Smooth muscle cell (in vitro differentiated cells): ENCODE results near the gene ATP5PF. TPM values are rescaled to one million over a fixed set of nuclear protein-coding genes. Genes with fewer than 3 reads are reported as not detected.

ENCODE experiments used
- DNase-seq: peaks from one replicate; lab custom pipeline; 2025; ENCODE audit not compliant: unreplicated experiment; lab: John Stamatoyannopoulos, UW
- H2AFZ ChIP-seq: fragments of 200-600 bp; sonication (generic); 2 replicates; pipeline ENCODE4 v1.6.0; 2016; ENCODE audit warnings: antibody characterized with exemption, low read depth, mild to moderate bottlenecking
- H3F3A ChIP-seq: fragments of 200-600 bp; sonication (generic); 2 replicates; pipeline ENCODE4 v1.6.0; 2017; ENCODE audit warnings: antibody characterized with exemption, low read depth
- H3K27ac ChIP-seq: fragments of 200-600 bp; sonication (generic); 2 replicates; pipeline ENCODE4 v1.5.1; 2016; ENCODE audit warnings: low read depth, mild to moderate bottlenecking
- H3K27me3 ChIP-seq: fragments of 200-600 bp; sonication (generic); 2 replicates; pipeline ENCODE4 v1.6.1; 2016; ENCODE audit warnings: low read depth, mild to moderate bottlenecking
- H3K36me3 ChIP-seq: fragments of 200-600 bp; sonication (generic); 2 replicates; pipeline ENCODE4 v1.5.1; 2016; ENCODE audit warnings: low read depth
- H3K4me1 ChIP-seq: fragments of 200-600 bp; sonication (generic); 2 replicates; pipeline ENCODE4 v1.5.1; 2016; ENCODE audit warnings: low read depth
- H3K4me2 ChIP-seq: fragments of 200-600 bp; sonication (generic); 2 replicates; pipeline ENCODE4 v1.6.0; 2016; ENCODE audit warnings: mild to moderate bottlenecking
- H3K4me3 ChIP-seq: fragments of 200-600 bp; sonication (generic); 2 replicates; pipeline ENCODE4 v1.5.1; 2016; ENCODE audit warnings: mild to moderate bottlenecking
- H3K79me2 ChIP-seq: fragments of 200-600 bp; sonication (generic); 2 replicates; pipeline ENCODE4 v1.6.0; 2016; ENCODE audit warnings: low read depth, mild to moderate bottlenecking
- H3K9ac ChIP-seq: fragments of 200-600 bp; sonication (generic); 2 replicates; pipeline ENCODE4 v1.6.0; 2016; ENCODE audit warnings: low read depth
- H3K9me3 ChIP-seq: fragments of 200-600 bp; sonication (generic); replicated peaks from 2 replicates; pipeline ENCODE4 v1.5.1; 2016; ENCODE audit warnings: low read depth
- H4K20me1 ChIP-seq: fragments of 200-600 bp; sonication (generic); 2 replicates; pipeline ENCODE4 v1.6.0; 2016; ENCODE audit warnings: low read depth
- CTCF ChIP-seq: fragments of 200-600 bp; sonication (generic); IDR thresholded peaks from 2 replicates; pipeline ENCODE4 v1.5.1; 2017; ENCODE audit warnings: borderline replicate concordance, mild to moderate bottlenecking, antibody characterized with exemption; ENCODE audit not compliant: insufficient read depth, poor library complexity, severe bottlenecking
- WGBS: methylation state at CpG from one replicate; pipeline ENCODE4 v1.1.7; 2016; ENCODE audit warnings: low lambda C conversion rate; 5-methylcytosine and 5-hydroxymethylcytosine counted together
- polyA plus RNA-seq: library from polyadenylated mRNA; unstranded; fragments of >200 nt; fragmentation: Nextera tagmentation; extraction: Ambion mirVana; gene quantifications from 2 replicates; pipeline ENCODE4 v1.2.1, GENCODE V29; 2016
- total RNA-seq: library from RNA; depleted of rRNA; stranded (reverse); fragments of >200 nt; gene quantifications from 2 replicates; pipeline ENCODE4 v1.2.3, GENCODE V29; 2014

The ATP5PF gene
- total and polyA plus RNA-seq, 2 experiments from 2014 or later = 127 to 304 TPM

GRCh38 chr21:25772686-25773085 is 38.0 kb upstream of the ATP5PF start:
- Histone ChIP-seq H3K4me1 (peaks cover 3% of the 10 kb centered on the region), H4K20me1 (no peaks in the 10 kb centered on the region), H3K27ac (no peak overlapping the region), H3K4me3 (no peak overlapping the region), H3K4me2 (no peak overlapping the region), H2AFZ (no peak overlapping the region), H3K36me3 (no peaks in the 10 kb centered on the region), H3F3A (no peaks in the 10 kb centered on the region), H3K9me3 (no peaks in the 10 kb centered on the region), H3K27me3 (no peaks in the 10 kb centered on the region), H3K9ac (no peak overlapping the region), H3K79me2 (no peaks in the 10 kb centered on the region)
- no peak for DNase-seq
- 82% methylated on average over 2 of the region's 2 CpGs for WGBS
- no peak for TF ChIP-seq CTCF

- no peak for TF ChIP-seq CTCF
- WGBS = 86% methylated on average over 3 of the region's 3 CpGs
- no peaks in the 10 kb centered on the region for H3K9me3 ChIP-seq
- no peak overlapping the region for H3K4me2 ChIP-seq
- H3K4me1 ChIP-seq = peaks cover 3% of the 10 kb centered on the region
- no peak overlapping the region for H3K27ac ChIP-seq
- H4K20me1 ChIP-seq = no peaks in the 10 kb centered on the region
- H3F3A ChIP-seq = no peaks in the 10 kb centered on the region
- H3K9ac ChIP-seq = no peak overlapping the region
- no peak for DNase-seq
- peaks cover 13% of the 10 kb centered on the region for H3K36me3 ChIP-seq
- H3K4me3 ChIP-seq = no peak overlapping the region
- H3K27me3 ChIP-seq = no peaks in the 10 kb centered on the region
- no peaks in the 10 kb centered on the region for H3K79me2 ChIP-seq
- no peak overlapping the region for H2AFZ ChIP-seq
These were observed 33.2 kb upstream of the ATP5PF start for GRCh38 chr21:25767921-25768320.

GRCh38 chr21:25764065-25764464 is 29.4 kb upstream of the ATP5PF start:
- Histone ChIP-seq H3K79me2 (no peaks in the 10 kb centered on the region), H3K36me3 (peaks cover 15% of the 10 kb centered on the region), H3K4me2 (no peak overlapping the region), H3K9me3 (no peaks in the 10 kb centered on the region), H3K4me3 (no peak overlapping the region), H3K9ac (no peak overlapping the region), H2AFZ (no peak overlapping the region), H3K27ac (no peak overlapping the region), H4K20me1 (no peaks in the 10 kb centered on the region), H3K4me1 (no peaks in the 10 kb centered on the region), H3K27me3 (no peaks in the 10 kb centered on the region), H3F3A (no peaks in the 10 kb centered on the region)
- TF ChIP-seq CTCF = no peak
- WGBS = 97% methylated on average over 3 of the region's 3 CpGs
- DNase-seq = no peak

- Histone ChIP-seq H3K9me3 (no peaks in the 10 kb centered on the region), H2AFZ (no peak overlapping the region), H4K20me1 (no peaks in the 10 kb centered on the region), H3K9ac (no peak overlapping the region), H3K4me3 (no peak overlapping the region), H3K36me3 (peaks cover 15% of the 10 kb centered on the region), H3K79me2 (no peaks in the 10 kb centered on the region), H3K4me2 (no peak overlapping the region), H3K4me1 (no peaks in the 10 kb centered on the region), H3K27me3 (no peaks in the 10 kb centered on the region), H3F3A (no peaks in the 10 kb centered on the region), H3K27ac (no peak overlapping the region)
- WGBS = 54% methylated on average over 1 of the region's 1 CpG
- no peak for TF ChIP-seq CTCF
- DNase-seq = no peak
These were observed 26.0 kb upstream of the ATP5PF start for GRCh38 chr21:25760677-25761076.
